NCI-H774 (cell line): ENCODE results near the gene C2orf76.

Experiments used
- DNase-seq: peaks from one replicate; lab custom pipeline; 2025; lab: John Stamatoyannopoulos, UW

C2orf76 gene

GRCh38 chr2:119264781-119265692 lies 101.6 kb downstream of the C2orf76 start:
- DNase-seq, result peak; percentile 37

GRCh38 chr2:119263656-119264055 lies 103.0 kb downstream of the C2orf76 start:
- DNase-seq, result no peak

- no peak for DNase-seq
Measured at GRCh38 chr2:119263025-119263424, 103.6 kb downstream of the C2orf76 start.

GRCh38 chr2:119261493-119262225 lies 105.0 kb downstream of the C2orf76 start:
- no peak for DNase-seq

GRCh38 chr2:119260646-119261492 lies 105.8 kb downstream of the C2orf76 start:
- no peak for DNase-seq

GRCh38 chr2:119259296-119259860 lies 107.3 kb downstream of the C2orf76 start:
- DNase-seq, result no peak

GRCh38 chr2:119257198-119257597 lies 109.4 kb downstream of the C2orf76 start:
- DNase-seq, result no peak

GRCh38 chr2:119256582-119256921 lies 110.1 kb downstream of the C2orf76 start:
- DNase-seq, result no peak

- no peak for DNase-seq
Measured at GRCh38 chr2:119255760-119256581, 110.7 kb downstream of the C2orf76 start.

GRCh38 chr2:119254601-119255080 lies 112.0 kb downstream of the C2orf76 start:
- no peak for DNase-seq

GRCh38 chr2:119253760-119254600 lies 112.7 kb downstream of the C2orf76 start:
- no peak for DNase-seq

- no peak for DNase-seq
Measured at GRCh38 chr2:119253114-119253702, 113.4 kb downstream of the C2orf76 start.
